ENCODE results near the gene LIPJ. TPM values are rescaled to one million over a fixed set of nuclear protein-coding genes. Genes with fewer than 3 reads are reported as not detected.

The LIPJ gene
- total RNA-seq (0.11 TPM in 1 of 2 replicates, not detected in the other), polyA plus RNA-seq (0.59 TPM in 1 of 2 replicates, not detected in the other)

GRCh38 chr10:88586462-88586861, at the start of gene LIPJ:
TSS of gene LIPJ (plus strand) at chr10:88586762. CDS start at chr10:88590688, 3,926 bp downstream.
- no peak for TF ChIP-seq CTCF (IDR thresholded peaks at IDR 0.05; ENCODE audit: low read depth, low read length)
- H3K4me3 ChIP-seq: no peak within 1 kb of the TSS
- H3K27me3 ChIP-seq: peaks cover 32% of the 10 kb centered on the region
- H3K36me3 ChIP-seq: no peaks in the 10 kb centered on the region
- H3K9me3 ChIP-seq (ENCODE audit: low read depth): no peaks in the 10 kb centered on the region
- no peak for DNase-seq (ENCODE audit: low read depth in 1 of 2, low spot score in 1 of 2)
- H3K27ac ChIP-seq: no peak within 1 kb of the TSS
- H3K4me1 ChIP-seq (ENCODE audit: low read depth): no peaks in the 10 kb centered on the region

GRCh38 chr10:88537322-88537721, 49.2 kb upstream of the LIPJ start:
- H3K9me3 ChIP-seq (ENCODE audit: low read depth): no peaks in the 10 kb centered on the region
- no peak overlapping the region for H3K27ac ChIP-seq
- H3K4me1 ChIP-seq (ENCODE audit: low read depth): no peaks in the 10 kb centered on the region
- H3K27me3 ChIP-seq: no peaks in the 10 kb centered on the region
- no peak for TF ChIP-seq CTCF (IDR thresholded peaks at IDR 0.05; ENCODE audit: low read depth, low read length)
- H3K36me3 ChIP-seq: no peaks in the 10 kb centered on the region
- DNase-seq (ENCODE audit: low read depth in 1 of 2, low spot score in 1 of 2): peak in 1 of 2 donors; percentile 42
- no peak overlapping the region for H3K4me3 ChIP-seq

GRCh38 chr10:88538048-88538447, 48.5 kb upstream of the LIPJ start:
- TF ChIP-seq CTCF (IDR thresholded peaks at IDR 0.05; ENCODE audit: low read depth, low read length): no peak
- Histone ChIP-seq H3K9me3 (ENCODE audit: low read depth) (no peaks in the 10 kb centered on the region), H3K4me1 (ENCODE audit: low read depth) (no peaks in the 10 kb centered on the region), H3K36me3 (no peaks in the 10 kb centered on the region), H3K27ac (no peak overlapping the region), H3K27me3 (no peaks in the 10 kb centered on the region), H3K4me3 (no peak overlapping the region)
- peak in 1 of 2 donors; percentile 97 for DNase-seq (ENCODE audit: low read depth in 1 of 2, low spot score in 1 of 2)

GRCh38 chr10:88540351-88540750, 46.2 kb upstream of the LIPJ start:
- Histone ChIP-seq H3K9me3 (ENCODE audit: low read depth) (no peaks in the 10 kb centered on the region), H3K27me3 (no peaks in the 10 kb centered on the region), H3K27ac (no peak overlapping the region), H3K36me3 (no peaks in the 10 kb centered on the region), H3K4me1 (ENCODE audit: low read depth) (no peaks in the 10 kb centered on the region), H3K4me3 (no peak overlapping the region)
- DNase-seq (ENCODE audit: low read depth in 1 of 2, low spot score in 1 of 2): no peak
- TF ChIP-seq CTCF (IDR thresholded peaks at IDR 0.05; ENCODE audit: low read depth, low read length): no peak

- Histone ChIP-seq H3K4me1 (ENCODE audit: low read depth) (no peaks in the 10 kb centered on the region), H3K27me3 (no peaks in the 10 kb centered on the region), H3K27ac (no peak overlapping the region), H3K9me3 (ENCODE audit: low read depth) (no peaks in the 10 kb centered on the region), H3K36me3 (no peaks in the 10 kb centered on the region), H3K4me3 (no peak overlapping the region)
- peak in 1 of 2 donors; percentile 66 for DNase-seq (ENCODE audit: low read depth in 1 of 2, low spot score in 1 of 2)
- no peak for TF ChIP-seq CTCF (IDR thresholded peaks at IDR 0.05; ENCODE audit: low read depth, low read length)
Measured at GRCh38 chr10:88541116-88541626, 45.4 kb upstream of the LIPJ start.
